ENCODE data around the gene PRKN.

DNA sequence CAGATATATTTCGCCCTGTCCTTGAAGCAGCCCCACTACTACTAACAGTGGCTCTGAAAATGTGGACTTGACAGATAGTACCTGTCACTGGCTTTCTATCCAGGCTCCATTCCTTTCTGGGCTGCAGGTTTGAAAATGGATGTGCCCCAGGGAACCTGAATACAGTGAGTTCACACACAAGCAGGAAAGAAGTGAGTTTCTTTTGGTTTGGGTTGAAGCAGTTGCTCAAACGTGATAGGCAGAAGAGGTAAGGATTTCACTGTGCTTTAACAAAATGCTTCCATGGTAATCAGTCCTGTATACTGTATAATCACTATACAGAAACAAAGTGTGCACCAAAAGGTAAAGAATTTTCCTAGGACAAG lies 382.9 kb downstream of the PRKN start:
- no peak for TF ChIP-seq POLR2A (IDR thresholded peaks at IDR 0.05)
- TF ChIP-seq CTCF (IDR thresholded peaks at IDR 0.05), result no peak
- TF ChIP-seq EP300 (IDR thresholded peaks at IDR 0.05), result no peak
